ENCODE results near the gene SPATA31D1.

SPATA31D1 gene

DNA sequence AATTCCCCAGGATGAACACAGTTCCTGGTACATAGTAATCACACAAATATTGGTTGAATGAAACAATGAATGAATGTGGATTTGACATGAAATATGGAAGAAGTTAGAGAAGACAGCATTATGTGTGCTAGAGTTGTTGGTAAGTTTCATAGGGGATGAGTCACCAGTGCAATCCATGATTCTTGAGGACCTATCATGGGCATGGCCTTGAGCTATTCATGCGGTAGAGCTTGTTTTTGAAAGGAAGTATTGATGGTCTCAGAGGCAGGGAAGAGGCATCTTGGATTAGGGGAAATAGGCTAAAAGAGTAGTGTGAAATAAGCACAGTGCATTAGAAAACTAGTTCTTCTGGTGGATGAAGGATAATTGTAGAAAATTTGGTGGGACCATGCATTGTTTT is 22.1 kb downstream of the SPATA31D1 start:
- Histone ChIP-seq H3K27ac (no peak overlapping the region), H3K27me3 (ENCODE audit: insufficient read depth, low read depth, severe bottlenecking) (no peaks in the 10 kb centered on the region), H3K4me3 (ENCODE audit: low read depth, low read length) (no peak overlapping the region), H3K9me3 (ENCODE audit: severe bottlenecking) (peaks cover 1% of the 10 kb centered on the region), H3K36me3 (no peaks in the 10 kb centered on the region)
- TF ChIP-seq CTCF (IDR thresholded peaks at IDR 0.05; ENCODE audit: low read depth, low read length) = no peak
- no peak for DNase-seq

DNA sequence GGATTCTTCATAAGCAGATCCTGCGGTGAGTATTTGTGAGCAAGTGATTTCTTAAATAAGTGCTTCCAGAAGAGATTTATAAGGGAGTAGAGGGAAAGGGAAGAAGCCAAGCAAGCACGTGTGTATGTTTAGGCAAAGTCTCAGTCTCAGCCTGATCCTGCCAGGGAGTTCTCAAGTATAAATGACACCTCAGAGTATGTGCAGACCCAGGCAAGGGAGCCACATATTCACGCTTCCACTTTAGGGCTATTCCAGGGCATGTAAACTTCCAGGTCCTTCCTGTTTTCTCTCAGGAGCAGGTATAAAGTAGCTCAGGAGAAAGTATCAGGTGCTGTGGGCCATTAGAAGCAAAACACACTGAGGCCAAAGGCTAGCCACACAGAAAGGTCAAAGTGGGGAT is 22.6 kb downstream of the SPATA31D1 start:
- H3K4me3 ChIP-seq (ENCODE audit: low read depth, low read length) = no peak overlapping the region
- H3K9me3 ChIP-seq (ENCODE audit: severe bottlenecking) = peaks cover 3% of the 10 kb centered on the region
- no peak overlapping the region for H3K27ac ChIP-seq
- TF ChIP-seq CTCF (IDR thresholded peaks at IDR 0.05; ENCODE audit: low read depth, low read length) = no peak
- DNase-seq = no peak
- no peaks in the 10 kb centered on the region for H3K27me3 ChIP-seq (ENCODE audit: insufficient read depth, low read depth, severe bottlenecking)
- no peaks in the 10 kb centered on the region for H3K36me3 ChIP-seq

DNA sequence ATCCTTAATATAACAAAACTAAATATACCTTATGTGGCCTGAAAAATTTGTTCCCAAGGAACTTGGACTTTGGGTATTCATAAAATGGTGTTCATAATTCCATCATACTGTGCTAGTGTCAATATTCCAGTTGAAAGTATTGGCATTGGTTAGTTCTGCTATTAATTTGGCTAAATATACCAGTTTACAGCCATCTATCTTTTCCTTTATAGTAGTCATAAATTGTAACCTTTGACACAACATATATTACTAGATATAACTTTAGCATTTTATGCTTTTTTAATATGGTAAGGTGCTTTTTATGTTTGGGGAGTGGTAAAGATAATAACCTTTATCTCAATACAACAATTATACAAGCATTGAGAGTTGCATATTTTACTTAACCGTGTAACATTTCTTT is 23.7 kb downstream of the SPATA31D1 start:
- DNase-seq = no peak
- no peak overlapping the region for H3K4me3 ChIP-seq (ENCODE audit: low read depth, low read length)
- TF ChIP-seq CTCF (IDR thresholded peaks at IDR 0.05; ENCODE audit: low read depth, low read length) = no peak
- peaks cover 3% of the 10 kb centered on the region for H3K9me3 ChIP-seq (ENCODE audit: severe bottlenecking)
- H3K27ac ChIP-seq = no peak overlapping the region
- H3K36me3 ChIP-seq = no peaks in the 10 kb centered on the region
- H3K27me3 ChIP-seq (ENCODE audit: insufficient read depth, low read depth, severe bottlenecking) = no peaks in the 10 kb centered on the region

GRCh38 chr9:82020331-82020730 is 31.8 kb downstream of the SPATA31D1 start:
- Histone ChIP-seq H3K27me3 (ENCODE audit: insufficient read depth, low read depth, severe bottlenecking) (no peaks in the 10 kb centered on the region), H3K36me3 (no peaks in the 10 kb centered on the region), H3K4me3 (ENCODE audit: low read depth, low read length) (no peak overlapping the region), H3K27ac (no peak overlapping the region), H3K9me3 (ENCODE audit: severe bottlenecking) (peaks cover 3% of the 10 kb centered on the region)
- TF ChIP-seq CTCF (IDR thresholded peaks at IDR 0.05; ENCODE audit: low read depth, low read length) = no peak
- no peak for DNase-seq

GRCh38 chr9:82021198-82021597 is 32.6 kb downstream of the SPATA31D1 start:
- no peak for TF ChIP-seq CTCF (IDR thresholded peaks at IDR 0.05; ENCODE audit: low read depth, low read length)
- no peaks in the 10 kb centered on the region for H3K9me3 ChIP-seq (ENCODE audit: severe bottlenecking)
- H3K4me3 ChIP-seq (ENCODE audit: low read depth, low read length) = no peak overlapping the region
- no peak overlapping the region for H3K27ac ChIP-seq
- H3K27me3 ChIP-seq (ENCODE audit: insufficient read depth, low read depth, severe bottlenecking) = no peaks in the 10 kb centered on the region
- no peaks in the 10 kb centered on the region for H3K36me3 ChIP-seq
- peak; percentile 30 for DNase-seq

- Histone ChIP-seq H3K9me3 (ENCODE audit: severe bottlenecking) (no peaks in the 10 kb centered on the region), H3K27ac (no peak overlapping the region), H3K36me3 (no peaks in the 10 kb centered on the region), H3K4me3 (ENCODE audit: low read depth, low read length) (no peak overlapping the region), H3K27me3 (ENCODE audit: insufficient read depth, low read depth, severe bottlenecking) (no peaks in the 10 kb centered on the region)
- DNase-seq = no peak
- no peak for TF ChIP-seq CTCF (IDR thresholded peaks at IDR 0.05; ENCODE audit: low read depth, low read length)
Measured at GRCh38 chr9:82022121-82022520, 33.5 kb downstream of the SPATA31D1 start.
